Vagina (tissue), 2 donors: ENCODE data around the gene SLC6A3.

Source experiments
- POLR2A ChIP-seq, 2 donors: fragments of 450-650 bp; IDR thresholded peaks; one replicate each; pipeline ENCODE4 v1.6.1; 2017; ENCODE audit warnings: antibody characterized with exemption in 2 of 2, mild to moderate bottlenecking in 2 of 2, moderate library complexity in 2 of 2
- TF ChIP-seq, protein P1 (sequence below), 3 experiments: fragments of 450-650 bp in 2 of 3; fragments of 200-600 bp in 1 of 3; sonication (generic) in 1 of 3; IDR thresholded peaks; one replicate each; pipeline ENCODE4 v1.5.1; 2017 to 2019; ENCODE audit warnings: antibody characterized with exemption in 3 of 3, mild to moderate bottlenecking in 2 of 3, moderate library complexity in 2 of 3

DNA sequence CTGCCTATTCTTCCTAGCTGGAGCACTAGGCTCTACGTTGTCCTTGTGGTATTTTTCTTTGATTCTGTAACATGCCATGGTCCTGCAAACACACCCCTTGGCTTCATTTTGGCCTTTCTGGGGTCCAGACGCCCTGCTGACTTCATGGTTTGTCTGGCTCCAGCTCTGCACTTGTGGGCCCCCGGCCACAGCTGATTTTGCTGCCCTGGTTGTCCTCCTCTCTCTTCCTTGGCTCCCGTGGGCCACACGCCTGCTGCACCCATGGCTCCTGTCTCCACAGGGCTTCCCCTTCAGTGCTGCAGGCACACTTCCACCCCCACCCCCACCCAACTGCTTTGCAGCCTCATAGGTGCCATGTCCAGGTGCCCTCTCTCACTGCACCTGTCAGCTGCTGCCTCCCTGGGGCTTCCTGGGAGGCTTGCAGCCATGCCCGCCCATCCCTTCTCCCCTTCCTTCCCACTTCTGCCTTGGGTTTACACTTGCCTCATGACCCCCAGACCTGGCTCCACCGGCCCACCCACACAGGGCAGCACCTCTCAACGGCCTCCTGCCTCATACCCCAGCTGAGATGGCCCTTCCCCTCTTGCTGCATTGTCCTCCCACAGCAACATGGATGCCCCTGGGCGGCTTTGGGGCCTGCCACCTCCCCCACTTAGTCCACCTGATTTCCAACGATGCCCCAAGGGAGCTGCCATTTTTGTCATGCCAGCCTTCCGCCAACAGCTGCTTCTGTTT is 25.6 kb downstream of the SLC6A3 start:
- TF ChIP-seq, protein P1, sequence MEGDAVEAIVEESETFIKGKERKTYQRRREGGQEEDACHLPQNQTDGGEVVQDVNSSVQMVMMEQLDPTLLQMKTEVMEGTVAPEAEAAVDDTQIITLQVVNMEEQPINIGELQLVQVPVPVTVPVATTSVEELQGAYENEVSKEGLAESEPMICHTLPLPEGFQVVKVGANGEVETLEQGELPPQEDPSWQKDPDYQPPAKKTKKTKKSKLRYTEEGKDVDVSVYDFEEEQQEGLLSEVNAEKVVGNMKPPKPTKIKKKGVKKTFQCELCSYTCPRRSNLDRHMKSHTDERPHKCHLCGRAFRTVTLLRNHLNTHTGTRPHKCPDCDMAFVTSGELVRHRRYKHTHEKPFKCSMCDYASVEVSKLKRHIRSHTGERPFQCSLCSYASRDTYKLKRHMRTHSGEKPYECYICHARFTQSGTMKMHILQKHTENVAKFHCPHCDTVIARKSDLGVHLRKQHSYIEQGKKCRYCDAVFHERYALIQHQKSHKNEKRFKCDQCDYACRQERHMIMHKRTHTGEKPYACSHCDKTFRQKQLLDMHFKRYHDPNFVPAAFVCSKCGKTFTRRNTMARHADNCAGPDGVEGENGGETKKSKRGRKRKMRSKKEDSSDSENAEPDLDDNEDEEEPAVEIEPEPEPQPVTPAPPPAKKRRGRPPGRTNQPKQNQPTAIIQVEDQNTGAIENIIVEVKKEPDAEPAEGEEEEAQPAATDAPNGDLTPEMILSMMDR (IDR thresholded peaks at IDR 0.05), result no peak
- no peak for TF ChIP-seq POLR2A (IDR thresholded peaks at IDR 0.05)
